ENCODE data around the gene CAMK4. TPM values are rescaled to one million over a fixed set of nuclear protein-coding genes. Genes with fewer than 3 reads are reported as not detected.
"Not testable (repeated sequence)": the region's sequence is repeated elsewhere in the genome, so short reads cannot be mapped to it uniquely, and the experiment has no call there.

CAMK4 gene
- total and polyA plus RNA-seq, 2 experiments from 2014 or later = 4.2 to 7.3 TPM

DNA sequence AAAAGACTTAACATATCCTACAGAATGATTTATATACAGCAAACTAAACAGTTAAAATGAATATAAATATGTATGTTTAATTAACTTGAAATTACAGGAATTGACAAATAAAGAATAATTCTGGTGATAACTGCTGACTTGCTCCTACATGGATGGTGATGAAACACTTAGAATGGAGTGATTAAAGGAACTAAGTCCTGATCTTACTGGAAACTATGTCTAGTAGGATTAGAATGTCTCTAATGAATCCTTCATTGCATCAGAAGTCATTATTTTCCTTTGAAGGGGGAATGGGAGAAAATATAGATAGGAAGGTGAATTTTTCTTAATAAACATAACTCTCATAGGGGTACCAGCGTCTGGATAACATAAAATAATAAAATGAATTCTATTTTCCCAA lies 77.1 kb downstream of the CAMK4 start (continued):
- TF ChIP-seq EZH2phosphoT487 (IDR thresholded peaks at IDR 0.05; ENCODE audit: unreplicated experiment) (no peak), NANOG (IDR thresholded peaks at IDR 0.05; ENCODE audit: borderline replicate concordance) (no peak)

GRCh38 chr5:111302043-111302442 lies 77.9 kb downstream of the CAMK4 start:
- H3K4me1 Mint-ChIP-seq; H3F3A ChIP-seq (replicated peaks; ENCODE audit: low read depth); H3K36me3 ChIP-seq (ENCODE audit: insufficient read depth); ATAC-seq; H4K20me1 ChIP-seq (replicated peaks; ENCODE audit: insufficient read depth); H3K27ac ChIP-seq (ENCODE audit: low read depth); H3K27me3 ChIP-seq (ENCODE audit: insufficient read depth); H3K27me3 Mint-ChIP-seq (ENCODE audit: insufficient read depth, low read depth, poor library complexity); DNase-seq (ENCODE audit: low spot score); H3K4me1 ChIP-seq (ENCODE audit: insufficient read depth); H3K9me2 ChIP-seq (ENCODE audit: insufficient read depth); H3K79me2 ChIP-seq (replicated peaks; ENCODE audit: insufficient read depth); H2AFZ ChIP-seq; H3K27ac Mint-ChIP-seq; H3K4me3 Mint-ChIP-seq: not testable (repeated sequence)
- H3K4me2 ChIP-seq = peak overlapping the region; percentile 32
- Mint-ChIP-seq H3K9me3 (peaks cover 21% of the 10 kb centered on the region; the same call in 2 of the 3 replicates), H3K36me3 (ENCODE audit: low read depth) (peaks cover 16% of the 10 kb centered on the region; the same call in 2 of the 3 replicates)
- H3K4me3 ChIP-seq = peak overlapping the region; percentile 2; the same call in 1 of the 2 replicates

GRCh38 chr5:111308951-111309350 lies 84.8 kb downstream of the CAMK4 start:
- H3K4me3 ChIP-seq = no peak overlapping the region
- H3K4me2 ChIP-seq = 0 out of 2 replicates have a peak overlapping the region, but pooled peaks have one; percentile 48
- Mint-ChIP-seq H3K27me3 (ENCODE audit: insufficient read depth, low read depth, poor library complexity) (no peaks in the 10 kb centered on the region), H3K9me3 (no peaks in the 10 kb centered on the region), H3K4me3 (no peak overlapping the region), H3K27ac (peak overlapping the region; percentile 29; the same call in 1 of the 2 replicates), H3K4me1 (peaks cover 12% of the 10 kb centered on the region), H3K36me3 (ENCODE audit: low read depth) (no peaks in the 10 kb centered on the region)
- no peaks in the 10 kb centered on the region for H3F3A ChIP-seq (replicated peaks; ENCODE audit: low read depth)
- H3K27me3 ChIP-seq (ENCODE audit: insufficient read depth) = no peaks in the 10 kb centered on the region
- H3K9me2 ChIP-seq (ENCODE audit: insufficient read depth) = no peaks in the 10 kb centered on the region
- no peaks in the 10 kb centered on the region for H3K36me3 ChIP-seq (ENCODE audit: insufficient read depth)
- ATAC-seq (peak; percentile 87), DNase-seq (ENCODE audit: low spot score) (peak; percentile 49)
- no peak overlapping the region for H2AFZ ChIP-seq
- no peak overlapping the region for H3K27ac ChIP-seq (ENCODE audit: low read depth)
- H3K4me1 ChIP-seq (ENCODE audit: insufficient read depth) = peaks cover 6% of the 10 kb centered on the region
- H4K20me1 ChIP-seq (replicated peaks; ENCODE audit: insufficient read depth) = no peaks in the 10 kb centered on the region
- no peaks in the 10 kb centered on the region for H3K79me2 ChIP-seq (replicated peaks; ENCODE audit: insufficient read depth)
- no peak for TF ChIP-seq EZH2 (IDR thresholded peaks at IDR 0.05; ENCODE audit: low read depth, unreplicated experiment)
- TF ChIP-seq, protein P1, sequence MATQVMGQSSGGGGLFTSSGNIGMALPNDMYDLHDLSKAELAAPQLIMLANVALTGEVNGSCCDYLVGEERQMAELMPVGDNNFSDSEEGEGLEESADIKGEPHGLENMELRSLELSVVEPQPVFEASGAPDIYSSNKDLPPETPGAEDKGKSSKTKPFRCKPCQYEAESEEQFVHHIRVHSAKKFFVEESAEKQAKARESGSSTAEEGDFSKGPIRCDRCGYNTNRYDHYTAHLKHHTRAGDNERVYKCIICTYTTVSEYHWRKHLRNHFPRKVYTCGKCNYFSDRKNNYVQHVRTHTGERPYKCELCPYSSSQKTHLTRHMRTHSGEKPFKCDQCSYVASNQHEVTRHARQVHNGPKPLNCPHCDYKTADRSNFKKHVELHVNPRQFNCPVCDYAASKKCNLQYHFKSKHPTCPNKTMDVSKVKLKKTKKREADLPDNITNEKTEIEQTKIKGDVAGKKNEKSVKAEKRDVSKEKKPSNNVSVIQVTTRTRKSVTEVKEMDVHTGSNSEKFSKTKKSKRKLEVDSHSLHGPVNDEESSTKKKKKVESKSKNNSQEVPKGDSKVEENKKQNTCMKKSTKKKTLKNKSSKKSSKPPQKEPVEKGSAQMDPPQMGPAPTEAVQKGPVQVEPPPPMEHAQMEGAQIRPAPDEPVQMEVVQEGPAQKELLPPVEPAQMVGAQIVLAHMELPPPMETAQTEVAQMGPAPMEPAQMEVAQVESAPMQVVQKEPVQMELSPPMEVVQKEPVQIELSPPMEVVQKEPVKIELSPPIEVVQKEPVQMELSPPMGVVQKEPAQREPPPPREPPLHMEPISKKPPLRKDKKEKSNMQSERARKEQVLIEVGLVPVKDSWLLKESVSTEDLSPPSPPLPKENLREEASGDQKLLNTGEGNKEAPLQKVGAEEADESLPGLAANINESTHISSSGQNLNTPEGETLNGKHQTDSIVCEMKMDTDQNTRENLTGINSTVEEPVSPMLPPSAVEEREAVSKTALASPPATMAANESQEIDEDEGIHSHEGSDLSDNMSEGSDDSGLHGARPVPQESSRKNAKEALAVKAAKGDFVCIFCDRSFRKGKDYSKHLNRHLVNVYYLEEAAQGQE (IDR thresholded peaks at IDR 0.05; ENCODE audit: unreplicated experiment) = no peak
- TF ChIP-seq ZNF114 (CRISPR knock-in tag; IDR thresholded peaks at IDR 0.05) = no peak
- no peak for TF ChIP-seq POLR2AphosphoS5 (IDR thresholded peaks at IDR 0.05; ENCODE audit: low read depth)
- TF ChIP-seq ZNF331 (CRISPR knock-in tag; IDR thresholded peaks at IDR 0.05; ENCODE audit: low read depth) = no peak
- no peak for TF ChIP-seq EZH2phosphoT487 (IDR thresholded peaks at IDR 0.05; ENCODE audit: unreplicated experiment)
- TF ChIP-seq ZNF462 (CRISPR knock-in tag; IDR thresholded peaks at IDR 0.05) = no peak
- no peak for TF ChIP-seq CREB1 (CRISPR knock-in tag; IDR thresholded peaks at IDR 0.05; ENCODE audit: low read depth)
